Sigmoid colon (tissue), 7 donors: ENCODE data around the gene FGFRL1. TPM values are rescaled to one million over a fixed set of nuclear protein-coding genes. Genes with fewer than 3 reads are reported as not detected.

Experiments
- DNase-seq: peaks from one replicate; pipeline ENCODE4 v3.0.0-alpha.2; 2019
- H3K27ac ChIP-seq, 4 donors: fragments of 200-600 bp; sonication (generic); one replicate each; pipeline ENCODE4 v1.5.1; 2016 to 2019; ENCODE audit warnings: mild to moderate bottlenecking in 1 of 4
- H3K27me3 ChIP-seq, 3 donors: fragments of 200-600 bp; sonication (generic); one replicate each; pipeline ENCODE4 v1.5.1; 2019; ENCODE audit warnings: mild to moderate bottlenecking in 1 of 3
- H3K36me3 ChIP-seq, 4 donors: fragments of 200-600 bp; sonication (generic); one replicate each; pipeline ENCODE4 v1.5.1; 2016 to 2019
- H3K4me1 ChIP-seq, 4 donors: fragments of 200-600 bp; sonication (generic); one replicate each; pipeline ENCODE4 v1.5.1; 2017 to 2019
- H3K4me3 ChIP-seq, 4 donors: fragments of 200-600 bp; sonication (generic); one replicate each; pipeline ENCODE4 v1.5.1; 2017 to 2019; ENCODE audit warnings: mild to moderate bottlenecking in 2 of 4, moderate library complexity in 1 of 4
- H3K9me3 ChIP-seq, 4 donors: fragments of 200-600 bp in 3 of 4; sonication (generic) in 3 of 4; one replicate each; pipeline versions ENCODE4 v1.5.1 to v1.6.1; 2013 to 2019
- CTCF ChIP-seq, 4 experiments: fragments of 450-650 bp in 3 of 4; fragments of 200-600 bp in 1 of 4; IDR thresholded peaks; one replicate each; pipeline ENCODE4 v1.5.1; 2016 to 2019; ENCODE audit warnings: antibody characterized with exemption in 4 of 4, mild to moderate bottlenecking in 3 of 4, moderate library complexity in 2 of 4
- EP300 ChIP-seq, 4 donors: sonication (generic); formaldehyde crosslinking; IDR thresholded peaks; one replicate each; pipeline ENCODE4 v1.6.1; 2017; ENCODE audit warnings: antibody characterized with exemption in 4 of 4
- POLR2A ChIP-seq, 2 donors: fragments of 450-650 bp; IDR thresholded peaks; one replicate each; pipeline ENCODE4 v1.6.1; 2016; ENCODE audit warnings: antibody characterized with exemption in 2 of 2, mild to moderate bottlenecking in 2 of 2, moderate library complexity in 2 of 2
- POLR2AphosphoS5 ChIP-seq, 4 donors: sonication (generic); formaldehyde crosslinking; IDR thresholded peaks; one replicate each; pipeline ENCODE4 v1.6.1; 2017; ENCODE audit warnings: antibody characterized with exemption in 4 of 4
- WGBS, 2 donors: extraction: QIAGEN DNeasy Blood & Tissue Kit; methylation state at CpG; one replicate each; pipeline ENCODE4 v1.1.7; 2013; 5-methylcytosine and 5-hydroxymethylcytosine counted together
- intact Hi-C: fragments of 100-400 bp; cut with DNase I; formaldehyde crosslinking; loops from one replicate; pipeline ENCODE4 v1.15.1; 2023
- polyA plus RNA-seq, 3 donors: library from polyadenylated mRNA; stranded (reverse); fragments of 200-250 nt; gene quantifications; one replicate each; pipeline ENCODE4 v1.2.3, GENCODE V29; 2013
- total RNA-seq, 4 donors: library from RNA; depleted of rRNA; stranded (reverse); fragments of >200 nt; gene quantifications; one replicate each; pipeline ENCODE4 v1.1.0, GENCODE V29; 2016
- donor health status: healthy with polysubstance abuse.
- donor health status: Bipolar disorder and iron deficiency.
- donor health status: healthy.

The FGFRL1 gene
- total and polyA plus RNA-seq, 7 donors = 1.2 to 12.1 (median 6.8) TPM

DNA sequence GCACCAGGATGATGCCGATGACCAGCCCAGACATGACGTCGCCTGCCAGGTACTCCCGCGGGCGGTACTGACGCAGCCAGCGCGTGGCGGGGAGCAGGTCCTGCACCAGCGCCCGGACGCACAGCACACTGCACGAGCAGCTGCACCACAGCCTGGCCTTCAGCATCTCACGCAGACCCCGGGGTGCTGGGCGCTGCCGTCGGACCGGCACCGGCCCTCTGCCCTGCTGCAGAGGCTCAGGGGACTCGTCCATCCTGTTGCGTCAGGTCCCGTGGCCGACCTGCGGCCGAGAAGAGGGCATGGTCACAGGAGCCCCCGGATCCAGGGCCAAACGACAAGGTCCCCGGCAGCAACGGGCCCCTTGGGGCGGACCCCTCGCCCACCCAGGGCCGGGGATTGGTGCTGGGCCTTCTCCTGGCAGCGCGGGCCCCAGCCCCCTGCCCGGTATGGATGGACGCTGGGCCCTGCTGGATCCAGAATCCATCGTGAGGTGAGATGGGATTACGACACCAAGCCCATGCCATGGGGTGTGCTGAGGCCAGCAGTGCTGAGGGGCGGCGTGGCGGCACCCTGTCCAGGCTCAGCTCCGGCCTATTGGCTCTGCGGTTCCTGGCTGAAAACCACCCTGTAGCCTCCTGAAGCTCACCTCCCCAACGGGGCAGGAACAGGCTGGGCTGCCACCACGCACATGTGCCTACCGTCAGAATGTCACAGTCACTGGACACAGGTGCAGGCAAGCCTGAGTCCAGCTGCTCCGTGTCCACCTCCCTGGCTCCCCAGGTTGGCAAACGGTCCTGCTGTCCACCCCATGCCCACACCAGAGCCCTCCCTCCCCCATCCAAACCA, 19.8 kb upstream of the FGFRL1 start:
- H3K27me3 ChIP-seq = peaks cover 4 to 8% (median 6%) of the 10 kb centered on the region in 3 donors
- H3K4me1 ChIP-seq = peaks cover 0 to 13% (median 10%) of the 10 kb centered on the region in 4 donors
- H3K36me3 ChIP-seq = peaks cover 0 to 13% (median 0%) of the 10 kb centered on the region in 4 donors
- intact Hi-C loops = no loop called here
- no peak overlapping the region for H3K4me3 ChIP-seq
- 92 to 94% methylated on average over 50 of the region's 50 CpGs for WGBS, 2 donors
- no peak for DNase-seq
- no peak overlapping the region for H3K27ac ChIP-seq
- H3K9me3 ChIP-seq = no peaks in the 10 kb centered on the region
- TF ChIP-seq EP300 (IDR thresholded peaks at IDR 0.05) (no peak), POLR2AphosphoS5 (IDR thresholded peaks at IDR 0.05) (no peak), CTCF (IDR thresholded peaks at IDR 0.05) (no peak), POLR2A (IDR thresholded peaks at IDR 0.05) (no peak)

GRCh38 chr4:992297-993110, 18.9 kb upstream of the FGFRL1 start:
- H3K27ac ChIP-seq = no peak overlapping the region
- H3K36me3 ChIP-seq = peaks cover 0 to 13% (median 0%) of the 10 kb centered on the region in 4 donors
- peaks cover 0 to 18% (median 14%) of the 10 kb centered on the region in 4 donors for H3K4me1 ChIP-seq
- H3K4me3 ChIP-seq = no peak overlapping the region
- peaks cover 11 to 17% (median 14%) of the 10 kb centered on the region in 3 donors for H3K27me3 ChIP-seq
- intact Hi-C loops = no loop called here
- 21 to 67% methylated on average over 25 of the region's 25 CpGs for WGBS, 2 donors
- no peak for DNase-seq
- H3K9me3 ChIP-seq = no peaks in the 10 kb centered on the region
- no peak for TF ChIP-seq CTCF (IDR thresholded peaks at IDR 0.05)
- no peak for TF ChIP-seq POLR2A (IDR thresholded peaks at IDR 0.05)
- TF ChIP-seq EP300 (IDR thresholded peaks at IDR 0.05) = no peak
- TF ChIP-seq POLR2AphosphoS5 (IDR thresholded peaks at IDR 0.05) = no peak

DNA sequence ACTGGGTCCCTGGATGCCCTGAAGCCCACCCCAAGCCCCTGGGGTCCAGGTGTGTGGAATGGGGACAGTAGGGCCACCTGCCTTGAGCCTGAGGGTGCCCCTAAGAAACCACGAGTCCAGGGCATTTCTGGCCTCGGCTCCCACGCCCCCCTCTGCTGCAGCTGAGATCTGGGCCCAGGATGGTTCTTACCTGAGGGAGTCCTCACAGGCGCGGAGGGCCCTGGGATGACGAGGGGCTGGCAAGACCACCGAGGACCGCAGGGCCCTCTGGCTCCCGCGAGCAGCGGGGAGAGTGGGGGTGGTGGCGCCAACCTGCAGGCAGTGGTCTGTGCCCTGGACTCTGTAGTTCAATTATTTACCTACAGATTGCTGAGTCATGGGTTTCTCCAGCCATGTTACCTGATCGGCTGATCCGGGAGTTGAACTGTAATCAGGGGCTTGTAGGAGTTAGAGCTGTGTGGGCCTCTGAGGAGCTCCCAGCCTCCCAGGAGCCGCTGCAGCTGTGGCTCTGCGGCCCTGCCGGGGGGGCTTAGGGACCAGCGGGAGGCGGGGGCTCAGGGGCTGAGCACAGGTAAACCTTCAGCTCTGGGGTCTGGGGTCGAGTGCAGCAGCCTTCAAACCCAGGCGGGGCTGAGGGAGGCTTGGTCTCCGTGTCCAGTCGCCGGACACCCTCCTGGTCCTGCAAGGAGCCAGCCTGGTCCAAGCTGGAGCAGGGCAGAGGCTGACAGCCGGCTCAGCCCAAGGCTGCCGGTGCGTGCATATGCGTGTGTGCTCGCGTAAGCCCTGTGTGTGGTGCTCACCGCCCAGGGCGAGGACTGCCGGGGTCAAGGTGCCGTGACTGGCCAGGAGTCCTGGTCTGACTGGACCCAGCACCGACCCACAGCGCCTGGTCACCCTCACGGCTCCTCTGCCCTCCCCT, 18.1 kb upstream of the FGFRL1 start, which contains the start of gene SLC26A1:
Gene SLC26A1, minus strand, starts transcription at position 294 of the 919 bp plus-strand sequence. CDS start 1,701 bp downstream, outside the sequence.
- no peak within 1 kb of the TSS for H3K27ac ChIP-seq
- peaks cover 20 to 25% (median 23%) of the 10 kb centered on the region in 3 donors for H3K27me3 ChIP-seq
- intact Hi-C loops = no loop called here
- DNase-seq = no peak
- H3K36me3 ChIP-seq = peaks cover 0 to 13% (median 0%) of the 10 kb centered on the region in 4 donors
- peaks cover 0 to 16% (median 14%) of the 10 kb centered on the region in 4 donors for H3K4me1 ChIP-seq
- TF ChIP-seq POLR2A (IDR thresholded peaks at IDR 0.05) (no peak), EP300 (IDR thresholded peaks at IDR 0.05) (no peak), CTCF (IDR thresholded peaks at IDR 0.05) (no peak), POLR2AphosphoS5 (IDR thresholded peaks at IDR 0.05) (no peak)
- no peaks in the 10 kb centered on the region for H3K9me3 ChIP-seq
- WGBS, 2 donors = 22 to 73% methylated on average over 37 of the region's 37 CpGs
- H3K4me3 ChIP-seq = no peak within 1 kb of the TSS
